GM15510 (cell line): ENCODE data around the gene TRAF1.

ENCODE experiments used
- POLR2A ChIP-seq: IDR thresholded peaks from 3 replicates; pipeline ENCODE4 v1.6.1; 2011; ENCODE audit warnings: borderline replicate concordance; ENCODE audit not compliant: insufficient read length; ENCODE audit errors: extremely low read depth

TRAF1 gene

DNA sequence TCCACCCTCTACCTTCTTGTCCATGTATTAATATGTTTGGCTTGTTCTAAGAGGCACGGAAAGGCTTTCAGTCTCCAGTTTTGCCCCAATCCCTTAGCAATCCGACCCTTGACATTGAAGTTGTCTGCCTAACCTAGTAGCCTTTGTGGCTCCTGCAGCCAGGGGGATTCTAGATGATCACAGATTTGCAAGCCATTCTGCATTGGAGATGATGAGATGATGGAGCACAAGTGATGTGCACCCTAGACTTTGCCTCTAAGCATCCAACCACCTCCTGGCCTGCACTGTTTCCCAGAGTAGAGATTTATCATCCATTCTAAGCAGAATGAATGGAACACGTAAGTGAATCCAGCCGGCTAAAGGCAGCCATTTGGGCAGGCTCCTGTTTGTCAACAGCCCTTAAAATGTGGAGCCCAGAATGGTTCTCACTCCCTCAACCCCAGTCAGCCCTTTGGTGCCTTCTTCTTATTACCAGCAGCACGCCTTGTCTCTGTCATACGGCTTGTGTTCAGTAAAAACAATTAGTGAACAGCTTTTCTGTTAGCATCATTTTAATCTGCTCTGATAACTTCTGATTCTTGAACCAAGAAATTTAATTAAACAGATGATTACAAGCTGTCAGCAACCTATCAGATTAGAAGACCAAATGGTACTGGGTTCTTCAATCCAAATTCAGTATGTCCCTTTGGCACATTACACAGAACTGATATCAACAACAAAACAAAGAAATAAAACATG, 5.7 kb upstream of the TRAF1 start:
- no peak for TF ChIP-seq POLR2A

DNA sequence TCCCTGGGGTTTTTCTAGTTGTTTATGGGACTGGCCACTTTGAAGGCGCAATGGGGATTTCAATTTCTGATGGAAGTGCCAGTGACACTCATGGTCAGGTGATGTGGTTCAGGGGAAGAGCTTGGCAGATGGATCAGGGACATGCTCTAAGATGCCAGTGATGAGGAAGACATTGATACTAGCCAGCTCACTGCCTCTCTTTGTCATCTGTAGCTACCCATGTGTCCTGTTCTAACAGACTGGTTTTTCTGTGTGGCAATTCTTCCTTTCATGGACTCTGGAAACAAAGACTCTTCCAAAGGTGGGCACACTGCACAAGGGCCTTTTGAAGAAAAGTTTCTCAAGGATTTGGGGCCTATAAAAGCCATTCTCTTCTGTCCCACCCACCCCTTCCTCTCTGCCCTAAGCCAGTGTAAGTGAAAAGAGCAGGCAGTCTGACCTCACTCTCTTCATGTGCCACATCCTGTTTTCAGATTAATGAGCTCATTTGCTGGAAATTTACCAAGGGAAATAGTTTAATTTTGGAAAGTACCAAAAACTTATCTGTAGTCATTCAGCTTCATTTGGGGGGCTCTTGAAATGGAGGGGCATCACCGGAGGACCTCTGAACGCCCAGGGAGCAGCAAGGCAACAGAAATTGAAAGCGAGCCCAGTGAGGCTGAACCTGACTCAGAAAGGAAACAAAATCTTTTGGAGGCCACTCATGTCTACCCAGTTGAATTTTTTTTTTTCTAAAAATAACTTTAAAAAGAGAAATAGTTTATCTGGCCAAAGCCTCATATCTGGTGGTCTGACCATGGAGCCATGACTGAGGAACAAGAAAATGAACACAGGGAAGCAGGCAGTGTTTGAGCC, 4.9 kb upstream of the TRAF1 start:
- peak; percentile 28 for TF ChIP-seq POLR2A

DNA sequence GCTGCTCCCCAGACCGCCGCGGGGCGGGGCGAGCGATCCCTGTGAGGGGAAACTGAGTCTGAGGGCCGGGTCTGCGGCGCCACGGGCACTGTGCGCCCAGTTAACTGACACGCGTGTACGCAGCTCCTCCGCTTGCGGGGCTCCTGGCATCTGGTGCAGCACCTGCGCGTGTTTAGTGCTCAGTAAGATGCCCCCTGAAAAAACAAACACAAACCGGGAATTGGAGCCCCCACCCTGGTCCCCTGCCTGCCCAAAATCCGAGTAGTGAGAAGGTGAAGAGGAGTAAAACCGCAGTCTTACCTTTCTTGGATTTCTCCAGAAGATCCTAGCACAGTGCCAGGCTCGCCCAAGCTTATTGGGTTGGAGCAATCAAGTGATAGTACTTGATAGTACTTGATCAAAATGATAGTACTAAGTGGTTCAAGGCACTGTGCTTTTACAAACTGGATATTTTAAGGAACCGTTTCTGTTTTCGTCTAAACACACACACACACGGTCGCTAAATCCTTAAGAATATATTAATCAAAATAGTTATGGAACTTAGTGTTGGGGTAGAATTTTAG, 2.7 kb upstream of the TRAF1 start:
- no peak for TF ChIP-seq POLR2A

DNA sequence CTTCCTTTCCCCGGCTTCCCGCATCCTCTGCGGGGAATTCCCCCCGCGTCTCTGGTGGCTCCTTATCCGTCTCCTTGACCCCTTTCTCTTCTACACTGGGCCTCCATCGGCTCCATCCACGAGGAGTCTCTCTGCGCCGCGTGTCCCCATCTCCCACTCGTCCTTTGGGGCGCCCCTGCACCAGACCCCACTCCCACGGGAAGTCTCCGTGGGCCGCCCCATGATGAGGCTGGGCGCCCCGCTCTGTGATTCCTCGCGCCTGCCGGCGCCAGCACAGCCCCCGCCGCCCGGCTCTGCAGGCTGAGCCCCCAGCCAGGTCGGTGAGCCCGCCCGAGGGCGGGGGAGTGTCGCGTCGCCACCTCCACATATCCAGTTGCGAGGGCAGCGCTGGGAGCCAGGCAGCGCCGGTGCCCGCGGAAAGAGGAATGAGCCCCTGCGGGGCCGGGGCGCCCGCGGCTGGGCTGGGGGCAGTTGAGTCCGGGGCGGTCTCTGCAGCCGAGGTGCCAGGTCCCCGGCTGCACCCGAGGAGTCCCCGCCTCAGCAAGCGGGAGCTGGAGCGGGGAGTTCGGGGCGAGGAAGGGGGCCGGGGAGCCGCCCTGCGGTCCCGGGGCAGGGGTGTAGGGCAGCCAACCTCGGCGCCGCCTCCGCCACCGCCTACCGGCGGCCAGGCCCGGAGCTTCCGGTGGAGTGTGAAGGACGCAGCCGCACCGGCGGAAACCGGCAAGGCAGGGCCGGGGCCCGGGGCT, 2.1 kb upstream of the TRAF1 start:
- TF ChIP-seq POLR2A, result peak; percentile 50

DNA sequence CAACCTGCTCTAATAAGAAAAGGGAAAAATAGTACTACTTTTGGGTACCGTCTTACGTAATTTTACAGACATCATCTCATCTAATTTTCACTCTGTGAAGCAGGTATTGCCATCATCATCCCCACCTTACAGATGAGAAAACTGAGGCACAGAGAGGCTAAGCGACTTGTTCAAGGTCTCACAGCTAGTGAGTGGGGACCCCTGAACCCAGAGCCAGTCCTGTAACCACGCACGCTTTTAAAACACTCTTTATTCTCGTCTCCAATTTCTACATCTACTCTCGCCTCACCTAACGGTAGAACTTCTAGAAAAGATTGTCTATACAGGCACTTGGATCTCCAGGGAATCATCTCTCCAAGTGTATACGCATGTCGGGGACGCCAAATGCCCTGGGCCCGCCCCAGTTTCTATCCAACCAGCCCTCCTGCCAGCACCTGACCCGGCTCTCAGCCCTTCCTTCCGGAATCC, 1.5 kb upstream of the TRAF1 start:
- no peak for TF ChIP-seq POLR2A

DNA sequence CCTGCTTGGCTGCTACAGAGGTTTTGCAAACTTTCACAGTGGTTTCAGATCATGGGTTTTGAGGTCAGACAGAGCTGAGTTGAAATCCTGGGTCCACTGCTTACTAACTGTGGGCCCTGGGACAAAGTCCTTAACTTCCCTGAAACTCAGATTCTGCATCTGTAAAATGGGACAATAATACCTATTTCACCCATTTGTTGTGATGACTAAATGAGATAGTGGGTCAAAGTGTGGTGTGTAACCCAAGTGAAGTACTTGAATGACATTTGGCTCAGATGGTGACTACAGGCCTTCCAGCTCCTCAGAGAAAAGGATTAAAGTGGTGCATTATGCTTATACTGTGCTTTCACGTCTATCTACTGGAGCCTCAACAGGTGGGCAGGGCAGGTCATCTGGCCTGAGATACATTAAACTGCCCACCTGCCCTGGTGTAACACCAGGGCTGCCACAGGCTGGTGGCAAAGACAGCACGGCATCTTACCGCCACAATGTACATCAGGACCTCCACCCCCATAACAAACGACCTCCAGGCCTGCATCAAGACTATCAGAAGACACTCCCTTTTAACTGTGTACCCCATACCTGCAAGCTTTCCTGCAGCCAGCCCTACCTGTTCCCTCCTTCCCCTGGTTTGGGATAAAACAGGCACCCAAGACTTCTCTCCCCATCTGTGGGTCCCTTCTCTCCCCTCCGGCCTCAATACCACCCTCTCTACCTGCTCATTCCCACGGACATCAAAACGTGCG, 846 bp upstream of the TRAF1 start:
- no peak for TF ChIP-seq POLR2A

DNA sequence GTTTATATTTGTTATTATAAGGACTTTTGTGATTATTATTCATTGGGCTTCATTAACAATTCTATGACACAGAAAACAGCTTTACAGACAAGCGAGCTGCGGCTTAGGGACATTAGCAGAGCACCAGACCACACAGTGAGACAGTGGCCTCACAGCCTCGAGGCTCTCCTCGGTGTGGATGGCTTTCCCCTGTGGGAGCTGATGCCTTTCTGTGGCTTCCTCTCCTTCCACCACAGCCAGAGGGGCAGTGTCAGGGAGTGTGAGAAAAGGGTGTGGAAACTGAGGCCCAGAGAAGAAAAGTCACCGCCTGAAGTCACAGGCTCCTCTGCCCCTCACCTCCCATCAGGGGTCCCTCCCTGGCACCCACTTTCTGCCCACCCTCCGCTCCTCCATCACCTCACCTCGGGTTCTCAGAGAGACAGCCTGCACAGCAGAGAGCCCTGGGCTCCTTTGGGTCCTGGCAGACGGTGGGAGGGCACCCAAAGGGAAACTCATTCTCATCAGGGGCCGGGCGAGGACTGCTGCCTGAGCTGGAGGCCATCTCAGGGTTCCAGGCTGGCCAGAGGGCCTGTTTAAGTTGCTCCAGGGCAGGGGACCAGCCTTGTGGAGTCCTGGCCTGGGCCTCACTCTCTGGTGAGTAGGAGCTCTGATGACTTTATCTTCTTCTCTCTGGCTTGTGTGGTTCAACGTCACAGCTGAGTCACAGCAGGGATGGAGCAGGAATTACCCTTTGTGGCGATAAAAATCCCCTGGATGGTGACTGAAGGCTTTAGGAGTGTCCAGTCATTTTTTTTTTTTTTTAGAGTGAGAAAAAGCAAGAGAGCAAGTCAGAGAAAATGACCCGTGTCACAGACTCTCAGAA, 830 bp downstream of the TRAF1 start:
- peak; percentile 95 for TF ChIP-seq POLR2A

DNA sequence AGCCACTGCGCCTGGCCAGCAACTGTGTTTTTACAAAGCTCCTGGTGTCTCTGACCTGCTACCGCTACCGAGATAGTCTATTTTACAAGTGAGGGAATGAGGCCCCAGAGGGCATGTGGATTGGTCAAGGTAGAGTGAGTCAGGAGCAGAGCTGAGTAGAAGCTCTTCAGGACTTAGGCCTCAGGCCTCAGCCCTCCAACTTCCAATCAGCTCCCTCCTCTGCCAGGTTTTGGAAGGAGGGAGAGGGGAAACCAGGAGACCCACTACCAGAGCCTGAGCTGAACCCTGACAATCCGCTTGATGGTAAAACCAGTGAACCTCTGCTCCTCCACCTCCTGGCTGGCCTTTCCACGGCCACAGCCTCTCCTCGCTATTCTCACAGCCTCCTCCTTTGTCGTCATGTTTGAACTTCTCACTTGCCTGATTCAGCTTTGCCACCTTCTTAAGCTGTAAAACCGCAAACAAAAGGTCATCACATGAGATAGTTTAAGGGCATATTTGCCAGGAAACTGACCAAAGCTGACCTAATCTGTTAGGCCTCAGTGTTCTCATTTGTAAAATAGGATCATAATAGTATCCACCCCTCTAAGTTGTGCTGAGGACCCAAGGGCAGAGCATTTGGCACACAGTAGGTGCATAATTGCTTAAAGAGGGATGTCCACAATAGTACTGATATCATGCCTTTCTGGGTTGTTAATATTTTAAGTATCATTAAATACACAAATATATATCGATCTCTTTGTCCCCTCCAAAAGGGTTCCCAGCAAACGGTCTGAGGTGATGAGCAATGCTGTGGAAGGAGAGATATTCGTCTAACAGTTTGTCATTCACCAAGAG, 1.7 kb downstream of the TRAF1 start:
- peak; percentile 33 for TF ChIP-seq POLR2A

DNA sequence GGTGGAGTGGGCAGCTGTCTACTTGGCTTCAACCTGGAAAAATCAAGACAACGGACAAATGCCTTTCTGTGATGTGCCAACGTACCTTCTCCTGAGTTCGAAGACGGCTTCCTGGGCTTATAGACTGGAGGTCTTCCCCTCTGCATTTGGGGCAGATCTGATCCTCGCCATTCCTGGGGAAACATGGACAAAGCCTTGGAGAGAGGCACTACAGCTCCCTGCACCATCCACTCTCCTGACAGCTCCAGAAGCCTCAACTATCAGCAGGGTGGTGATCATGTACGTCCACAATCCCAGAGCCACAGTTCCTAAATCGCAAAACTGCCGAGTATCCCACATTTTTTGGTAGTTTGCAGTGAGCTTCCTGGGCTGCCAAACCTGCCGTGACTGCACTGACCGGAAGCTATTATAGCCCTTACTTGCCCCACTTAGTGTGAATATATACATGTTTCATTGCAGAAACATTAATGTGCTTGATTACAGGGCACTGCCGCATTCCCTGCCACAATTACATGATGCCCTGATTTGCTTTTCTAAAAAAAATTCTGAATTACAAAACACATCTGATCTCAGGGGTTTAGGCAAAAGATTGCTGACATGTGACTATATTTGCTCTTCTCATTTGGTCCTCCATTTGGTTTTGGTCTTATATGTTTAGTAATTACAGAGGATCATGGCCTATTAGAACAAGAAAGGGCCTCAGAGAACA, 2.8 kb downstream of the TRAF1 start:
- TF ChIP-seq POLR2A, result peak; percentile 34

DNA sequence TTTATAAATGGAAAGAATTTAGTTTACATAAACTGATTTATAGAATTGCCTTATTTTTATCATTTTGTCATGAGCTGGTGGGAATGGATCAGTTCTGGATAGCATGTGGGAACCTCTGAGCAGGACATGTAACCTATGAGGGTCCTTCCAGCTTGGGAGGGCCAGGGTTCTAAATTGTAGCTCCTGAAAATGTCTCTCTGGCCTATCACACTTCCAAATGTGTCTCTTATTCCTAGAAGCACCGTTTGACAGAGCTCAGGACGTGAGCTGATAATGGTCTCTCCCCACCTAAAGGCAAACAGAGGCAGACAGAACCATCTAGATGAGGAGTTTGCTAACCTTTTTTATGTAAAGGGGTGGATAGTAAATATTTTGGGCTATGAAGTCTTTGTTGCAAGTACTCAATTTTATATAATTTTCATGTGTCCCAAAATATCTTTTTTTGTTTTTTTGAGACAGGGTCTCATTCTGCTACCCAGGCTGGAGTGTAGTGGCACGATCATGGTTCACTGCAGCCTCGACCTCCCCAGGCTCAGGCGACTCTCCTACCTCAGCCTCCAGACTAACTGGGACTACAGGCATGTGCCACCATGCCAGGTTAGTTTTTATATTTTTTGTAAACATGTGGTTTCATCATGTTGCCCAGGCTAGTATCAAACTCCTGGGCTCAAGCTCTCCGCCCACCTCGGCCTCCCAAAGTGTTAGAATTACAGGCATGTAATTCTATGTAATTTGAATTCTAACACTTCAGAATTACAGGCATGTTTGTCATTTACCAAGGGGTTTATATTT, 4.0 kb downstream of the TRAF1 start:
- no peak for TF ChIP-seq POLR2A

DNA sequence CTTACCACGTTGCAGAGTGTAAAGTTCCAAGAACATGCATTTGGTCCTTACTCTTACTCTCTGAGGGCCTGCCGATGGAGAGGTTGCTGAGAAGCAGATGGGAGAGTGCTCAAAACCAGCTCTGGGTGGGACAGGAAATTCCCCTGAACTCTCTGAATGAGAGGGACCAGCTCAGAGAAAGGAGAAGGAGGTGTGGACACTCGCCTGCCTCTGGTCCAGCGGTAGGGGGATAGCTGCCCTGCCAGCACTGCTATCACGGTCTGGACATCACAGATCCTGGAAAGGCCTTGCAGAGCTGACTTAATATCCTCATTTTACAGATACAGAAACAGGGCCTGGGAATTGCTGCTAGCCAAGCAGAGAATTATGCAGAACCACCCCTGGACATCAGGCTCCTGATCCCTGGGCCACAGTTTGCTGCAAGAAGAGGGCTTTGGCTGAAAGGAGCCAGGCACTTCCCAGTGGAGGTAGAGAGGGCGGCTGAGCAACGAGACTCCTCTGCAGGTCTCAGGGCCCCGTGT, 4.9 kb downstream of the TRAF1 start:
- TF ChIP-seq POLR2A, result peak; percentile 47

DNA sequence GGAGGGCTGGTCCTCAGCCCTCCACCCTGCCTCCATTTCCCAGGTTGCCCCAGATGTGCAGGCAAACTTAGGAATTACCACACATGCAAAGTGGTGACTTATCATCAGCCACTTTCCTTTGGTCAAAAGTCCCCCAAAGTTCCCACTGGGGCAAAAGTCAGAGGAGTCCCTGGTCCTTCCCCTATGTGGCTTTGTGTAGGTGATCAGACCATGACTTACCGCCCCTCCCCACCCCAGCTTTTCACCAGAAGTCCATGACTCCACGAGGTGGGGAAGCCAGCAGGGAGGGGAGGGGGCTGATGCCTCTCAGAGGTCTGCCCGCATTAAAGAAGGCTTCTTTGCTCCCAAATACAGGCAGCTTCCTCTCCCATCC, 5.8 kb downstream of the TRAF1 start:
- TF ChIP-seq POLR2A, result peak; percentile 14
